ENCODE data around the gene TANC1. TPM values are rescaled to one million over a fixed set of nuclear protein-coding genes. Genes with fewer than 3 reads are reported as not detected.

The TANC1 gene
- total and polyA plus RNA-seq, 2 of the 4 experiments (the other 2 are of a cell fraction): 10.2 to 12.9 TPM

GRCh38 chr2:159074605-159075004 is 106.2 kb downstream of the TANC1 start:
- Histone ChIP-seq H3K36me3 (ENCODE audit: control insufficient read depth, insufficient read depth, low read length) (no peaks in the 10 kb centered on the region), H2AK5ac (ENCODE audit: low read depth, low read length) (peak overlapping the region; percentile 78), H3K9ac (ENCODE audit: low read depth, low read length) (no peak overlapping the region), H4K8ac (ENCODE audit: low read depth in 2 of 2, low read length in 2 of 2) (no peak overlapping the region), H2AFZ (replicated peaks; ENCODE audit: low read length, poor library complexity) (no peak overlapping the region), H3K18ac (ENCODE audit: low read depth, low read length) (0 out of 2 replicates have a peak overlapping the region, but pooled peaks have one; percentile 9), H3K9me1 (ENCODE audit: insufficient read depth, low read length) (peaks cover 15% of the 10 kb centered on the region), H3K4ac (ENCODE audit: low read depth, low read length) (no peak overlapping the region), H3K23ac (ENCODE audit: low read depth, low read length) (no peak overlapping the region), H3K14ac (replicated peaks; ENCODE audit: low read depth, low read length) (no peak overlapping the region; the same call in 1 of the 2 replicates), H4K91ac (ENCODE audit: insufficient read depth, low read depth, low read length) (no peak overlapping the region), H3K27ac (ENCODE audit: insufficient read depth, low read length) (no peak overlapping the region; the same call in 1 of the 2 replicates), H3K27me3 (ENCODE audit: control insufficient read depth, insufficient read depth, low read length) (no peaks in the 10 kb centered on the region), H4K5ac (ENCODE audit: low read depth, low read length) (no peak overlapping the region), H4K20me1 (ENCODE audit: insufficient read depth, low read length) (no peaks in the 10 kb centered on the region), H2BK5ac (ENCODE audit: low read depth, low read length, poor library complexity, severe bottlenecking) (no peak overlapping the region), H3K56ac (ENCODE audit: extremely low read depth, insufficient read depth, low read length) (no peak overlapping the region), H3K4me1 (ENCODE audit: control insufficient read depth, insufficient read depth, low read length) (peaks cover 23% of the 10 kb centered on the region), H3K4me2 (ENCODE audit: low read depth, low read length) (no peak overlapping the region), H2AK9ac (replicated peaks; ENCODE audit: low read depth, low read length, poor library complexity) (no peak overlapping the region), H2BK20ac (ENCODE audit: low read depth, low read length) (0 out of 2 replicates have a peak overlapping the region, but pooled peaks have one; percentile 5), H3K4me3 (ENCODE audit: insufficient read depth, low read depth, low read length) (no peak overlapping the region), H3K79me1 (ENCODE audit: low read depth in 1 of 2, low read length in 2 of 2) (peaks cover 20 to 50% of the 10 kb centered on the region in 2 experiments), H2BK15ac (ENCODE audit: low read depth, low read length) (0 out of 3 replicates have a peak overlapping the region, but pooled peaks have one; percentile 58), H2BK120ac (ENCODE audit: low read depth, low read length) (no peak overlapping the region), H3K9me3 (ENCODE audit: control insufficient read depth, insufficient read depth, low read length) (no peaks in the 10 kb centered on the region)
- in situ Hi-C loops (cut with MboI; ENCODE audit: low sequenced_read_pairs) (no loop called here), intact Hi-C loops (cut with micrococcal nuclease) (loop anchor here (5.0 kb wide), 1 partner anchor 102 kb away; no protein-coding TSS in a partner anchor), dilution Hi-C loops (cut with HindIII; ENCODE audit: low sequenced_read_pairs, unreplicated experiment) (no loop called here)
- WGBS, 2 experiments (ENCODE audit: extremely low coverage in 2 of 2, insufficient read length in 1 of 2): no CpG with 5 or more reads among the region's 7 CpGs
- DNase-seq (no peak), ATAC-seq (ENCODE audit: low read depth) (no peak)
- ChIA-PET POLR2A (ENCODE audit: unreplicated experiment) (interaction anchor here (0.6 kb wide), 1 partner anchor 541 kb away, joined by 8 read pairs; no protein-coding TSS in a partner anchor), CTCF (interaction anchor here (0.6 kb wide), 1 partner anchor 9 kb away, joined by 5 read pairs; no protein-coding TSS in a partner anchor)
- BruUV-seq (replicated peaks): no TSS peak
- TF ChIP-seq NFE2L2 (IDR thresholded peaks at IDR 0.05; ENCODE audit: low read depth, low read length): no peak
- TF ChIP-seq CTCF (conservative IDR thresholded peaks at IDR 0.05; ENCODE audit: low read depth, low read length): no peak
- no peak for TF ChIP-seq MXI1 (IDR thresholded peaks at IDR 0.05; ENCODE audit: borderline replicate concordance, low read depth, low read length)
- TF ChIP-seq RAD21 (IDR thresholded peaks at IDR 0.05; ENCODE audit: low read length): no peak
- no peak for TF ChIP-seq POLR2A (IDR thresholded peaks at IDR 0.05; ENCODE audit: low read depth, low read length)
- TF ChIP-seq SMC3 (IDR thresholded peaks at IDR 0.05; ENCODE audit: low read depth, low read length): no peak
- no peak for TF ChIP-seq CHD1 (IDR thresholded peaks at IDR 0.05; ENCODE audit: low read depth, low read length)
- TF ChIP-seq RCOR1 (IDR thresholded peaks at IDR 0.05; ENCODE audit: insufficient replicate concordance, low read length): no peak
- no peak for TF ChIP-seq RFX5 (IDR thresholded peaks at IDR 0.05; ENCODE audit: low read depth, low read length)
- no peak for TF ChIP-seq FOS (IDR thresholded peaks at IDR 0.05; ENCODE audit: low read depth, low read length)
- TF ChIP-seq USF2 (IDR thresholded peaks at IDR 0.05; ENCODE audit: low read depth, low read length): no peak
- no peak for TF ChIP-seq MAFK (IDR thresholded peaks at IDR 0.05; ENCODE audit: low read depth, low read length)

Measured in IMR-90 (cell line).